GM23338 (cell line): ENCODE results near the gene SLC25A13. TPM values are rescaled to one million over a fixed set of nuclear protein-coding genes. Genes with fewer than 3 reads are reported as not detected.

Source experiments
- ATAC-seq: fragments of 200-7000 bp; cut with Tn5 transposase; 3 replicates; pipeline ENCODE4 v1.9.1; 2020
- DNase-seq: peaks from one replicate; pipeline ENCODE4 v3.0.0-alpha.2; 2015; ENCODE audit warnings: low spot score
- H2AFZ ChIP-seq: fragments of 200-600 bp; sonication (generic); 2 replicates; pipeline ENCODE4 v1.8.0; 2016; ENCODE audit warnings: antibody characterized with exemption, mild to moderate bottlenecking, moderate library complexity
- H3F3A ChIP-seq: fragments of 200-600 bp; sonication (generic); replicated peaks from 2 replicates; pipeline ENCODE4 v1.8.0; 2017; ENCODE audit warnings: antibody characterized with exemption, mixed run types, low read depth
- H3K27ac ChIP-seq: fragments of 200-600 bp; sonication (generic); 2 replicates; pipeline ENCODE4 v1.6.1; 2016; ENCODE audit warnings: low read depth
- H3K27me3 ChIP-seq: fragments of 200-600 bp; sonication (generic); 2 replicates; pipeline ENCODE4 v1.8.0; 2016; ENCODE audit warnings: mild to moderate bottlenecking, mixed run types, moderate library complexity; ENCODE audit not compliant: insufficient read depth
- H3K36me3 ChIP-seq: fragments of 200-600 bp; sonication (generic); 2 replicates; pipeline ENCODE4 v1.8.0; 2016; ENCODE audit warnings: mild to moderate bottlenecking; ENCODE audit not compliant: insufficient read depth
- H3K4me1 ChIP-seq: fragments of 200-600 bp; sonication (generic); 2 replicates; pipeline ENCODE4 v1.8.0; 2016; ENCODE audit warnings: mild to moderate bottlenecking, moderate library complexity; ENCODE audit not compliant: insufficient read depth
- H3K4me2 ChIP-seq: fragments of 200-600 bp; sonication (generic); 2 replicates; pipeline ENCODE4 v1.7.1; 2017; ENCODE audit warnings: mixed run types
- H3K4me3 ChIP-seq: fragments of 200-600 bp; sonication (generic); 2 replicates; pipeline ENCODE4 v1.6.1; 2016; ENCODE audit warnings: mixed run types
- H3K79me2 ChIP-seq: fragments of 200-600 bp; sonication (generic); replicated peaks from 2 replicates; pipeline ENCODE4 v1.8.0; 2017; ENCODE audit warnings: mild to moderate bottlenecking; ENCODE audit not compliant: insufficient read depth
- H3K9me2 ChIP-seq: fragments of 200-600 bp; sonication (generic); 2 replicates; pipeline ENCODE4 v1.8.0; 2017; ENCODE audit not compliant: insufficient read depth
- H4K20me1 ChIP-seq: fragments of 200-600 bp; sonication (generic); replicated peaks from 2 replicates; pipeline ENCODE4 v1.8.0; 2017; ENCODE audit warnings: mild to moderate bottlenecking; ENCODE audit not compliant: insufficient read depth
- H3K27ac Mint-ChIP-seq: 2 replicates; pipeline ENCODE4 v1.8.0; 2020; ENCODE audit warnings: inconsistent platforms, mild to moderate bottlenecking, moderate library complexity, mixed read lengths
- H3K27me3 Mint-ChIP-seq: 3 replicates; pipeline ENCODE4 v1.8.0; 2022; ENCODE audit warnings: low read depth, mild to moderate bottlenecking, moderate library complexity, mixed read lengths, inconsistent platforms; ENCODE audit not compliant: insufficient read depth, poor library complexity
- H3K36me3 Mint-ChIP-seq: 3 replicates; pipeline ENCODE4 v1.8.0; 2021; ENCODE audit warnings: low read depth, mild to moderate bottlenecking, inconsistent platforms, moderate library complexity, mixed read lengths
- H3K4me1 Mint-ChIP-seq: 3 replicates; pipeline ENCODE4 v1.8.0; 2020; ENCODE audit warnings: mild to moderate bottlenecking, inconsistent platforms, mixed read lengths
- H3K4me3 Mint-ChIP-seq: 3 replicates; pipeline ENCODE4 v1.8.0; 2021; ENCODE audit warnings: moderate library complexity, mild to moderate bottlenecking, inconsistent platforms, mixed read lengths
- H3K9me3 Mint-ChIP-seq: 3 replicates; pipeline ENCODE4 v1.8.0; 2020; ENCODE audit warnings: moderate library complexity, mild to moderate bottlenecking, inconsistent platforms, mixed read lengths
- CREB1 ChIP-seq: fragments of 250-450 bp; sonication (Bioruptor Pico); IDR thresholded peaks from 2 replicates; pipeline ENCODE4 v1.5.0; 2020; ENCODE audit warnings: low read depth, mild to moderate bottlenecking, moderate library complexity
- CTCF ChIP-seq, 2 experiments: fragments of 200-600 bp in 1 of 2; sonication (generic) in 1 of 2; conservative IDR thresholded peaks; 2 replicates each; pipeline versions ENCODE4 v1.5.1 to v1.6.1; 2016 to 2017; ENCODE audit warnings: antibody characterized with exemption in 2 of 2, low read depth in 2 of 2, mild to moderate bottlenecking in 2 of 2, moderate library complexity in 1 of 2
- ETS1 ChIP-seq: IDR thresholded peaks from 2 replicates; pipeline ENCODE4 v1.6.1; 2016; ENCODE audit warnings: antibody characterized with exemption
- EZH2phosphoT487 ChIP-seq: fragments of 200-600 bp; sonication (generic); IDR thresholded peaks from one replicate; pipeline ENCODE4 v1.8.1; 2018; ENCODE audit warnings: antibody characterized with exemption; ENCODE audit not compliant: unreplicated experiment
- JUNB ChIP-seq: IDR thresholded peaks from one replicate; pipeline ENCODE4 v1.6.1; 2016; ENCODE audit warnings: antibody characterized with exemption; ENCODE audit not compliant: unreplicated experiment
- POLR2AphosphoS5 ChIP-seq: IDR thresholded peaks from 2 replicates; pipeline ENCODE4 v1.6.1; 2016; ENCODE audit warnings: antibody characterized with exemption, low read depth
- STAT1 ChIP-seq: IDR thresholded peaks from one replicate; pipeline ENCODE4 v1.6.1; 2016; ENCODE audit warnings: antibody characterized with exemption; ENCODE audit not compliant: unreplicated experiment
- ZNF331 ChIP-seq: fragments of 250-450 bp; sonication (Bioruptor Pico); IDR thresholded peaks from 2 replicates; pipeline ENCODE4 v1.5.0; 2020; ENCODE audit warnings: low read depth, mild to moderate bottlenecking, moderate library complexity
- polyA plus RNA-seq: library from polyadenylated mRNA; unstranded; fragments of >200 nt; fragmentation: Nextera tagmentation; extraction: Ambion mirVana; gene quantifications from 2 replicates; pipeline ENCODE4 v1.2.1, GENCODE V29; 2016
- total RNA-seq: library from RNA; depleted of rRNA; stranded (reverse); fragments of >200 nt; shearing (Covaris generic); gene quantifications from 2 replicates; pipeline ENCODE4 v1.2.3, GENCODE V29; 2014

Gene SLC25A13
- total and polyA plus RNA-seq, 2 experiments from 2014 or later = 51.1 to 84.6 TPM

- no peak for TF ChIP-seq CTCF (conservative IDR thresholded peaks at IDR 0.05; ENCODE audit: low read depth in 2 of 2)
These were observed 436 bp upstream of the SLC25A13 start (continued) for GRCh38 chr7:96322373-96322695.

- no peaks in the 10 kb centered on the region for H3K9me2 ChIP-seq
- H3K36me3 ChIP-seq = no peaks in the 10 kb centered on the region
- H3K27ac ChIP-seq = peak overlapping the region; percentile 70
- no peaks in the 10 kb centered on the region; the same call in 2 of the 3 replicates for H3K36me3 Mint-ChIP-seq
- peaks cover 23% of the 10 kb centered on the region; the same call in 1 of the 2 replicates for H4K20me1 ChIP-seq
- peak overlapping the region; percentile 76 for H3K4me3 ChIP-seq
- ATAC-seq = peak; percentile 77
- peak overlapping the region; percentile 71 for H3K4me2 ChIP-seq
- peaks cover 37% of the 10 kb centered on the region for H3K4me1 Mint-ChIP-seq
- peaks cover 49% of the 10 kb centered on the region for H3K79me2 ChIP-seq
- DNase-seq = peak; percentile 92
- TF ChIP-seq ETS1 = peak; percentile 25; the same call in 1 of the 2 replicates
- peak; percentile 87 for TF ChIP-seq POLR2AphosphoS5
- TF ChIP-seq EZH2phosphoT487 = no peak
- 0 out of 2 replicates have a peak, but pooled peaks have one; percentile 47 for TF ChIP-seq CREB1
- peak overlapping the region; percentile 80 for H3K4me3 Mint-ChIP-seq
- 0 out of 2 replicates have a peak overlapping the region, but pooled peaks have one; percentile 45 for H2AFZ ChIP-seq
- peak overlapping the region; percentile 74; the same call in 1 of the 2 replicates for H3K27ac Mint-ChIP-seq
- H3K27me3 ChIP-seq = no peaks in the 10 kb centered on the region
- no peaks in the 10 kb centered on the region for H3K27me3 Mint-ChIP-seq
- H3K9me3 Mint-ChIP-seq = no peaks in the 10 kb centered on the region
- peaks cover 24% of the 10 kb centered on the region for H3K4me1 ChIP-seq
- no peaks in the 10 kb centered on the region for H3F3A ChIP-seq
These were observed 754 bp downstream of the SLC25A13 start for GRCh38 chr7:96321031-96321657.

GRCh38 chr7:96320442-96320841, 1.5 kb downstream of the SLC25A13 start:
- Mint-ChIP-seq H3K36me3 (peaks cover under 1% of the 10 kb centered on the region; the same call in 1 of the 3 replicates), H3K4me1 (peaks cover 38% of the 10 kb centered on the region), H3K27me3 (no peaks in the 10 kb centered on the region), H3K4me3 (peak overlapping the region; percentile 80), H3K9me3 (no peaks in the 10 kb centered on the region), H3K27ac (no peak overlapping the region)
- H3K9me2 ChIP-seq = no peaks in the 10 kb centered on the region
- H3K27me3 ChIP-seq = no peaks in the 10 kb centered on the region
- peak overlapping the region; percentile 76 for H3K4me3 ChIP-seq
- peaks cover 56% of the 10 kb centered on the region for H3K79me2 ChIP-seq
- no peak for DNase-seq
- H3K4me1 ChIP-seq = peaks cover 24% of the 10 kb centered on the region
- H3F3A ChIP-seq = no peaks in the 10 kb centered on the region
- no peak overlapping the region for H2AFZ ChIP-seq
- ATAC-seq = no peak
- H4K20me1 ChIP-seq = peaks cover 23% of the 10 kb centered on the region; the same call in 1 of the 2 replicates
- no peak overlapping the region for H3K27ac ChIP-seq
- no peaks in the 10 kb centered on the region for H3K36me3 ChIP-seq
- H3K4me2 ChIP-seq = peak overlapping the region; percentile 71
- TF ChIP-seq CTCF (conservative IDR thresholded peaks at IDR 0.05; ENCODE audit: low read depth in 2 of 2) (no peak), ZNF331 (CRISPR knock-in tag) (no peak), ETS1 (no peak), POLR2AphosphoS5 (no peak), STAT1 (no peak), JUNB (no peak), EZH2phosphoT487 (no peak)
